Activated naive CD4-positive, alpha-beta T cell treated with Interleukin-2 at 50 U/mL for 16 hours (primary cell): ENCODE results near the gene PLCB1.
"Not testable (repeated sequence)": the region's sequence is repeated elsewhere in the genome, so short reads cannot be mapped to it uniquely, and the experiment has no call there.

Experiments
- DNase-seq: peaks from one replicate; pipeline ENCODE4 v3.0.0-alpha.2; 2020

The PLCB1 gene

DNA sequence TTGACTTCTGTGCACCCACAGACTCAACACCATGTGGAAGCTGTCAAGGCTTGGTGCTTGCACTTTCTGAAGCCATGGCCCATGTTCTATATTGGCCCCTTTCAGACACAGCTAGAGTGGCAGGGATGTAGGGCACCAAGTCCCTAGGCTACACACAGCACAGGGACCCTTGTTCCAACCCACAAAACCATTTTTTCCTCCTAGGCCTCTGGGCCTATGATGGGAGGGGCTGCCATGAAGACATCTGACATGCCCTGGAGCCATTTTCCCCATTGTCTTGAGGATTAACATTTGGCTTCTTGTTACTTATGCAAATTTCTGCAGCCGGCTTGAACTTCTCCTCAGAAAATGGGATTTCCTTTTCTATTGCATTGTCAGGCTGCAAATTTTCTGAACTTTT, 27.2 kb downstream of the PLCB1 start:
- not testable (repeated sequence) for DNase-seq

DNA sequence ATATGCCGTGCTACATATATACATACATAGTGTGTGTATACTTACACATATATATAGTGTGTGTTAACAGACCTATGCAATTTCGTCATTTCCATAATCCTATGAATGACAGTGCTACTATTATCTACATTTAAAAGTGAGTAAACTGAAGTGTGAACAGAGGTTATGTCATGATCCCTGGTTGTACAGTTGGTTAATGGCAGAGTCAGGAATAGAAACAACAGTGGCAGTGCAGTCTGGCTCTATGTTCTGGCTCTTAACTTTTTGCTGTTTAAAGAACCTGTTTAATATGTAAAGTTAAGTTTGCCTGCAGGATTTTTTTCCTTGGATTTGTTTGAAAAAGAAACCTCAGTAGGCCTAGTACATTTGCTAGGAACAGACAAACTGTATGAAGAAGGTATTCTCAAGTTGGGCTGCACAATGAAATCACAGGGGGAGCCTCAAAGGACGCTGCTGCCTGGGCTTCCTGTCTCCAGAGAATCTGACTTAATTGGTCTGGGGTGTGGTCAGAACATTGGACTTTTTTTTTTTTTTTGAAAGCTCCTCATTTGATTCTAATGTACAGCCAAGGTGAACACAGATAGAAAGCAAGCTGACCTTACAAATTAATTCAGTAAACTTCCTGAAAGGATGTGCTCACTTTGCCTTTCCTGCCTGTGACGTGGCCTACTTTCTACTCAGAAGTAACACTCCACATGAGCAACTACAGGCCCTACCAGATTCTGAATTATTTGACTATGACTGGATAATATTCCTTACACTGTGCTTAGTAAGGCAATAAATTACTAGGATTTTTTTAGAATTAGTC, 29.4 kb downstream of the PLCB1 start:
- no peak for DNase-seq

DNA sequence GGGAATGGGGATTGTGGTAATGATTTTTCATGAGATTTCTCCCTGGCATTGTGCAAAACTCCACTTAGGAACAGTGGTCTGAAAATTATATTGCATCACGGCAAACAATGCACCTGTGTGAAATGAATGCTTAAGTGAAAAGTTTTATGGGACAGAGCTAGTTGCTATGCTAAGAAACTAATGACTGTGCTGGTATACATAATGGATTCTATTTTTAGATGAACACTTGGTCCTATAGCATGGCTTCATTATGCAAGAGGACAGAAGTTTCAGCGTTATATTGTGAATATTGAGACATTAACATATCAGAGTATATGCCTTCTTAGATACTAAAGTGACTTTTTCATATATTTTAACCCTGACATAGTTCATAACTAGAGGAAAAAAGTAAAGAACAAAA, 30.5 kb downstream of the PLCB1 start:
- no peak for DNase-seq

DNA sequence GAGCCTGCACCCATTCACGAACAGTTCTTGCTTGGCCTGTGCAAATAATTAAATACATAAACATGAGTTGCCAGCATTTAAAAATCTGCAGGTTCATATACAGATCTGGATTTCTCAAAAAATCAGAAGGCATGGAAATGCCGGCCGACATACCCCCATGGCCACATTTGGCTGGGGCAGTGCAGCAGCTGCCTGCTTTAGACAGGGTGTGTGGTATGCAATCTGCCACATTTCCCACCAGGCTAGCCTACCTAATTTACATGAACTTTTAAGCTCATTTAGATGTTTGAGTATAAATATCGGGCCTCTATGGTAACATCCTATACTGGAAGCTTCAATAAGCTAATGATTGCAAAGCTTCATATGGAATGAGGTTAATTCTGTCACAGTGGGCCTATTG, 31.5 kb downstream of the PLCB1 start:
- DNase-seq: no peak

DNA sequence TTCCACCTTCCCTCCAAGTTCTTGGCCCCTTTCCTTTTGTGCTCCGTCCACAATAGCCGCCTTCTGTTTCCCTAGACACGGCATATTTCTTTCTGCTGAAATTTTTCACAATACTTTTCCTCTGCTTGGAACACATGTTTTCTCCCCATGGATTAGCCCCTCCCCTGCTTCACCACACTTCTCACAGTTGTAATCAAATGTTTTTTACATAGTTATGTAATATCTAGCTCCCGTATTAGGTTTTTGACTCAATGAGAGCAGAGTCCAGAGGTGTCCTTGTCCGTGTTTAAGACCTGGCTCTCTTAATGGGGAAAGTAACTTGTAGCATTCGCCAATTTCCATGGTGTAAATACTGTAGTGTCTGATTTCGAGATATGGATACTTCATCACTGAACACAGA, 34.7 kb downstream of the PLCB1 start:
- no peak for DNase-seq

DNA sequence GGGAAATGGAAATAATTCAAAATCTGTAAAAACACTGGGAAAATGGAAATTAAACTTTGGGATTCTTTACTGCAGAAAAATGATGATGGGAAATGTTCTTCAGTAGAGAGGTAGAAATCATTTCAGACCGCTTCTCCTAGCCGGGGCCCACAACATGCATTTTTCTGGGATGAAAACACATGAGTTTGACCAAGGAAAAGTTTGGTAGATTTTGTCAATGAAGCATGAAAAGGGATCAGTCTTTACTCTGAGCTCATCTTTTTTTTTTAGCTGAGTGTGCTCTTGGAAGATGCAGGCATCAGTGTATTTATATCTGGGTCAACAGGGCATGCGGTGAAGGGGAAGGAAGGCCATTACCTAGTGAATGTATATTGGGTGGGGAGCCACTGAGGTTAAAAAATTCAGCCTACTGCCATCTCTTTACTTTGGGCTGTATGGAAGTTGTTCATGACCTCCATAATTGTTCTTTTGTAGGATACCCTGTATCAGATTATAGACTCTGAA, 36.8 kb downstream of the PLCB1 start:
- DNase-seq: no peak

DNA sequence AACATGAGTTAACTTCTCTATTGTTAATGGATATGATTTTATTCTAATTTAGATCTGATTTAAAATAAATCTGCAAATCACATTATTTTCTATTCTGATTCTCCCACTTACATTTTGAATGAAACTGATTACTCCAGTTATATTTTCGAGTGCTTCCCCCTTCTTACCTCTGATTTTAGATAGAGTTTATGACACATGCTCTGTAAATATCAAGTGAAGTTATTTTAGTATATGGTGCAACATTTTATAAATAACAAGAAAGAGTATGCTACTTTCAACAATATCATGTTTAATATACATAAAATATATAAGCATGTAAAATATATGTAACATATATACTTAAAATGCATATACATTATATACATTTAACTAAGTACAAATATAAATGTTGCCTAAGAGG, 38.9 kb downstream of the PLCB1 start:
- DNase-seq: no peak

DNA sequence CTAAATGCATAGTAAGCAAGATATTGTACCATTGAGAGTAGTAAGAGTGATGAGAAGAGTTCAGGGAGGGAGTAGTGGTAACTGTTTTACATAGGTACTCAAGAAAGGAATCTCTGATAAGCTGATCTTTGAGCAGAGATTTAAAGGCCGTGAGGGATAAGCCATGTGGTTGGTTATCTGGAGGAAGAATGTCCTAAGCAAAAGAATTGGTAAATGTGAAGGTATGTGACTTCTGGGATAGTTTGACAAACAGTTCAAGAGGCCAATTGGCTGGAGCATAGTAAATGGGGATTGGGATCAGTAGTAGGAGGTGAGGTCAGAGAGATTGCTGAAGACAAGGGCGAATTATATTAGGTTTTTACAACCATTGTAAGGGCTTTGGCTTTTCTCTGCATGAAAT, 40.1 kb downstream of the PLCB1 start:
- no peak for DNase-seq

DNA sequence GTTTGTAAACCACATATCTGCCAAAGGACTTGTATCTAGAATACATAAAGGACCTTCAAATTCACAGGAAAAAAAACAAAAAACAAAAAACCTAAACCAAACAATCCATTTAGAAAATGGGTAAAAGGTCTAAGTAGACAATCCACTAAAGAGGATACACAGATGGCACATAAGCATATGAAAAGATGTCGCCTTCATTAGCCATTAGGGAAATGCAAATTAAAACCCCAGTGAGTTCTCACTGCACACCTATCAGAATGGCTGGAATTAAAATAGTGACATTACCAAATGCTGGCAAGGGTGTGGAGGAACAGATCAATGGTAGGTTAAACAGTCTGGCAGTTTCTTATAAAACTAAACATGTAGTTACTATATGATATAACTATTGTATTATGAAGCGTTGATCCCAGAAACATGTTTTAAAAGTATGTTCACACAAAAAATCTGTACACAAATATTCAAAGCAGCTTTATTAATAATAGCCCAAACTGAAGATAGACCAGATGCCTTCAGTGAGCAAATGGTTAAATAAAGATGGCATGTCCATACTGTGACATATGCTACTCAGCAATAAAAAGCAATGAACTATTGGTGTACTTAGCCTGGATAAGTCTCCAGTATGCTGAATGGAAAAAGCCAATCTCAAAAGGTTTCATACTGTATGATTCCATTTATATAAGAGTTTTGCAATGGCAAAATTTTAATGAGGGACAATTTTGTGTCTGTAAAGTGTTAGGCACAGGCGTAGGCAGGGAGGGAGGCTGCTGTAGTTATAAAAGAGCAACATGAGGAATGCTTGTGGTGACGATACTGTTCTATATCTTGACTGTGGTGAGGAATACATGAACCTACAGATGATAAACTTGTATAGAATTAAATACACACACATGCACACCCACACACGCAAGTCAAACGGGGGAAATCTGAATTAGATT, 43.9 kb downstream of the PLCB1 start:
- DNase-seq: no peak

DNA sequence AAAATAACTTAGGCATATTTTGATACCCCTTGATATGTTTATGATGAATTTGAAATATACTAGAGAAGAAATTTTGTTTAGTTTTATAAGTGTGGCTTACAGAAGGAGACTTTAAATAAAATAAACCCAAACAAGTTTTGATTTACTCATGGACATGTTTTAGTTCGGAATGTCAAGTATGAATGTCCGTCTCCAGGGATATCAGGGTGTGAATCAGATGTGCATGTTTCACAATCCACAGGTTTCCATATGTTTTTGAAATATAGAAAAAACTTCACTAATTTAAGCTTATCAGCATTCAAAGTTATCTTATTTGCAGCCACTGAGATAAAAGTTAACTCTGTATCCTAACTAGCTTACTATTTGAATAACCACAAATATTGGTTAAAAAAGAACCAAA, 51.5 kb downstream of the PLCB1 start:
- no peak for DNase-seq

DNA sequence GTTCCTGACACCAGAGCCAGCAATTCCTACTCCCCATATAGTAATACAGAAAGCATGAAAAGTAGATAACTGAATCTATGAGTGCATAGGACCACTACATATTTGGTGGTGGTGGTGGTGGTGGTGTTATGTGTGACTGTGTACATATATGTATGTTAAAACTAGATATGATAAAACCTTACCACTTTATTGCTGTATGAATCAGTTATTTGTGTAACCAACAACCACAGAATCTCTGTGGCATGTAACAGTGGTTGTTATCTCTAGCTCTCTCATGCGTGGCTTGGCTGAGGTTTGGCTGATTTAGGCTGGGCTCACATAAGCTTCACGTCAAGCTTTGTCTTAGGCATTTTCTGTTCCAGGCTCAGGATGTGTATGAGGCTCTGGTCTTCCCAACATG, 55.7 kb downstream of the PLCB1 start:
- DNase-seq: no peak

DNA sequence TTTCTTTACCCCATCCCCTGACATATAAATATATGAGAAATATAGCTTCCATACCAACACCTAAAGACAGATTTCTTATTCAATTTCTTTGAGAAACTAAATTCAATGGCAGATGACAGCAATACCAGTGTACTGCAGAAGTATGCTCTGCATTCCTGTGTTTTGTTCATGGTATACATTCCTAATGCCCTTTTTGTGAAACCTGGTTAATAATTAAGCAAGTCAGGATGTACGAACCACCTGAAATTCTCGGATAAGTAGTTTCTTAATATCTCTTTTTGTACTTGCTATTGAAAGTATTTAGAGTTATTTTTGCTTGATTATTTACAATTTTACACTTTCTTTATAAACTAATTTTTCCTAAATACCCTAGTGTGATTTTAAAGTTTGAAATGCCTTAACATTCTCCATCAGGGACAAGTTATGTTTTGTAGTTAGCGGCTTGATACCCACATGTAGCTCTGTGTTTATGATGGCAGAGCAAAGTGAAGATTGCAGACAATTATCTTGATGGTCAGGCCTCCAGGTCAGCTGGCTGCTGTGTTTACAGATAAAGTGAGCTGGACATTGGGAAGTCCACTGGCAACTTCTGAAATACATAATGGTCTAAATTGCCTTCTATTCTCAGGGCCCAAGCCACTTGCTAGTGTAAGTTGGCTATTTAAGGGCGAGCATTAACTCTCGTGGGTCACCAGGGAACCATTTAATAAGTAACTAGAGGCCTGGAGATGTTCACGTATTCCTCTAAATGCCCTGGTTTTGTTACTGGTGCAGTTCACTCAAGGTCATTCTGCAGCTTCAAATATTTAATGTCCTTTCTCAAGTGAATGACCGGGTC, 58.2 kb downstream of the PLCB1 start:
- DNase-seq: no peak

DNA sequence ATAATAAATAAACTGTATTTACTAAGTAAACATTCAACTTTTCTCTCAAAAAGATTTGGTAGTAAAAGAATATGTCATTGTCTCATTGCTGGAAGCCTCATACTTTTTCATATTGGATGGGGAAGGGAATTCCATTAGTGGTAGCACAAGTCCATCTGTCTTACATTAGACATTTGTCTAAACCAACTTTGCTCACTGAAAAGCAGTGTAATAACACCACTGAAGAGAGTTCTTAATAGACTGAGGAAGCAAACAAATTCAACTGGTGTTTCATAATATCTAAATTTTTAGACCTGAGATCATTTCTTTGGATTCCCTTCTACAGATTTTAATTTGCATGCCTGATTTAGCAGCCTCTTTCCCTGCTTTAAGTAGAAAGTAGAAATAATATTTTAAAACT, 62.7 kb downstream of the PLCB1 start:
- DNase-seq: no peak

DNA sequence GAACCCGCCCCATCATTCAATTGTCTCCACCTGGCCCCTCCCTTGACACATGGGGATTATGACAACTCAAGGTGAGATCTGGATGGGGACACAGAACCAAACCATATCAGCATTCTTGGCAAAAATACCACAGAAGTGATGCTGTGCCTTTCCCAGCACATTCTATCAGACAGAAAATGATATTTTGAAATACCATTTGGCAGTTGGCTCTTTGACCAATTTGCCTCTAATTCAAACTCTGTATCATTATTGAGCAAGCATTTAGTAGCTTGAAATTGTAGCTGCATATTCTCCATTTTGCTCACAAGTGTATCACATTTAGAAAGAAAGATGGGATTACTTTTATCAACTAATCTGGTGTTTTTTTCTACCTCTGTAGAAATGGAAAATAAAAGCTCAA, 64.0 kb downstream of the PLCB1 start:
- DNase-seq: no peak

DNA sequence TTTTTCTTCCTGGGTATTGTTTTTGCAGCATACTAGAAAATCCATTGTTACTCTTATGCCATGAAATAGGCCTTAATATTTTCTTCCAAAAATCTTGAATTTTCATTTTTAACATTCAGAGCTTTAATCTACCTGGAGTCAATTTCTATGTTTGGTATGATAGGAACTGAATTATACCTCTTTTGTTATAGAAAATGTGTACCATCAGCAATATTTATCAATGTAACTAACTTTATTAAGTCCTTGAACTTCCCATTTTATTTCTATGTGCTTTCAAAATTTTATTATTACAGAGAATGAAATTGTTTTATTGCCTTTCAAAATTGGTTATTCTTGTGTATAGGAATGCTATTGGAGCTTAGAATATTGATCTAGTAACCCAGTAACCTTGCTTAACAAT, 68.2 kb downstream of the PLCB1 start:
- DNase-seq: no peak

DNA sequence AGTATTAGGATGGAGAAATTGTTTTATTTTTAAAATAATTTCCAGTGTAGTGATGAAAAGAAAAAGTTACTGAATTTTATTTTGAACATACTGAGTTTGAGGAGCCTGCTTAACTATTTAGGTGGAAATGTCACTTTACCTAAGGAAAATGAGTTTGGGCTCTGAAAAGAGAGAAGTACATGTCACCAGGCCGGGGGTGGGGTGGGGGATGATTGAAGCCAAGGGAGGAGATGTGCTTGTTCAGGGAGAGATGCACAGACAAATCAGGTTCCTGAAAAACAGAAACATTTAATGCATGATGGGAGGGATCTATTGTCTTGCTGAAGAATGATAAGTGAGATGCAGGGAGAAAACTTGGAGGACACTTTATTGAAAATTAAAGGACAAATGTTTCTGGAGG, 71.3 kb downstream of the PLCB1 start:
- no peak for DNase-seq

DNA sequence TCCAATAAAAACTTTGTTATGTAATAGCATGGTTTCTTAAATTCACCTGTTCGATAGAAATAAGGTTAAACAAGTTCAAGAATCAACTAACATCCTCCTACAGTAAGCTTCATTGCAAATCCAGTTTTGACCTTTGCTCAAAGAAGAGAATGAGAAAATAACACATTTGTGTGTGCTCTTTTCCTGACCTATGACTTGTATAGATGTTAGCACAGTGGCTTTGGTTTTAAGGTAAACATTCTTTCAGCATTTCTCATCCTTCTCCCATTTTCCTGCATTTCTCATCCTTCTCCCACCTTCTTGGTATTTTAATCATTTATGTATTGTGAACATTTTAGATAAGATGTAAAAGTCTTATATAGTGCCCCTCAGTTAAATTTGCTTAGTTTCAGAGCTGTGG, 73.9 kb downstream of the PLCB1 start:
- no peak for DNase-seq

DNA sequence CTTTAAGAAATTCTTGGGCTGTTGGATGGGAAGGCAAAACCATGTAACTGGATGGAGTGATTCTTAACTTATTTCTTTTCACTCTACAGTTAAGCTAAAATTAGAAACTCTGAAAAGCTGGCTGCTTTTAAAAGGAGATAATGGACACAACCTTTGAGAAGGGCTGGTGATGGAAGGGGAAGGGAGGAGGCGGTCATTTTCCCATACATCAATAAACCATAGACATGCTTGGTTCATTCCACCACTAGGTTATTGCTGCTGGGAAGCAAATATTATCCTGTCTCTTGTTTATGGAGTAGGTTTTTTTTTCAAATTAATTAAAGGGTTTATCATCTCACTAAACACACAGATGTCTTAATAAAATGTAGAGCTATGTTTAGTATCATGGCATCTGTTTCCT, 76.2 kb downstream of the PLCB1 start:
- no peak for DNase-seq

DNA sequence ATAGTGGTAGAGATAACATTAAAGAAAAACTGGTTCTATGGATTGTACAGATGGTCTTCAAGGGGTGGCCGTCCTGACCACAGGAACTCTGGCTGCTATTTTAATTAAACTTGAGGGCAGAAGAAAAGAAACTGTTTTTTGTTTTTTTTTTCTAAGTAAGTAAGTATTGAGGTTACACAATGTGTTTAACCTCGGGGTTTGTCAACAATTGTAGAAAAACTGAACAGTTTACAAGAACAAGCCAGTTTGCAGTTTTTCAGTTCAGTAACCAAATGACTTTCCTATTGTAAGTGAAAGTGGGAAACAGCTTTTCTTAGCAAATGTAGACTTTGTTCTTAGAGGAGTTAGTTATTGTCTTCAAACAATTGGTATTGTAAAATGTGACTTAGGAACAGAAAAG, 77.0 kb downstream of the PLCB1 start:
- no peak for DNase-seq

DNA sequence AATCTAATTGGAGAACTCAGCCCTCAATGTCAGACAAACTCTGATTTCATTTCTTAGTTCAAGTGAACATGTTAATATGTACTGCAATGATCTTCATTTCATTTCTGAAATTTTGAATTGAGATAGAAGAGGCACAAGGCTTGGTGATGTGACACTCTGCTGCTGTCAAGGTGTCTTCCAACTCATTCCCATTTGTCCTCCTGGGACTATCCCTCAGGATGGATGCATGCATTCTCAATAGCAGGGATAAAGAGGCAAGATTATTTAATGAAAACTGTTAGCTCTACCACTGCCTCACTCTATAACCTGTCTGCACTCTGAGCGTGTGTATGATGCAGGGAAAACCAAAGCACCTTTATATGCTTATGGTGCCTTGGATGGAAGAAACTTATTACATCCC, 78.7 kb downstream of the PLCB1 start:
- no peak for DNase-seq

DNA sequence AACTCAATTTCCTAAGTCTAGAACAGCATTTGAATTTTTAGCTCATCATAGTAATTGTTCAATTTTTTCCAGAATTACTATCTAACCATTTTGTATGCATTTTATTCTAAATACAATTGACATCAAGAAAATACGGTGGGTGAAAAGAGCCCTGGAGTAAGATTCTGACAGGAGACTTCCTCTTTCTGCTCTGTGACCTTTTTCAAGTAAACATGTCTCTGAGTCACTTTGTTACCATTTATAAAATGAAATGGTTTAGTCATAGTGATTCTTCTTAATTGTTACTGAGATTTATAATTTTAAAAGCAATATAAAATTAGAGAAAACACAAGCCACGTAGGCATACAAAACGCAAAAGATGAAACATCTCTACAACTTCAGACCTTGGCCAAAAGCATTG, 80.2 kb downstream of the PLCB1 start:
- no peak for DNase-seq

DNA sequence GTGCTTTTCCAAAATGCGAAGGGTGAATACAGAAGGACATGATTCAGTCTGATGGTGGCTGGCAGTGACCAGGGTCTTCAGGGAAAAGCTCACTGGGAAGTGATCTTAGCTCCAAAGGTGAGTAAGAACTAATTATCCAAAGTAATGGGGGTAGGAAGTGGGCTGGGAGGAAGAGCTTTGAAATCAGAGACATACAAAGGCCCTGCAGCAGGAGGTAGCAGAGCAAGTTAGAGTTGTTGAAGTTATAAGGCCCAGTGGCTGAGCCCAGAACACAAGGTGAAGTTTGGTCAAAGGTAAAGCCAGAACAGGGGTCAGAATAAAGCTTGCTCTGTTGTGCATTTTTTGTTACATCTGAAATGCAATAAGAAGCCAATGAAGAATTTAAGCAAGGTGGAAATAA, 81.2 kb downstream of the PLCB1 start:
- DNase-seq: no peak
